Smooth muscle cell (in vitro differentiated cells): ENCODE data around the gene ADCY5. TPM values are rescaled to one million over a fixed set of nuclear protein-coding genes. Genes with fewer than 3 reads are reported as not detected.

ENCODE experiments used
- DNase-seq: peaks from one replicate; lab custom pipeline; 2025; ENCODE audit not compliant: unreplicated experiment; lab: John Stamatoyannopoulos, UW
- H2AFZ ChIP-seq: fragments of 200-600 bp; sonication (generic); 2 replicates; pipeline ENCODE4 v1.6.0; 2016; ENCODE audit warnings: antibody characterized with exemption, low read depth, mild to moderate bottlenecking
- H3F3A ChIP-seq: fragments of 200-600 bp; sonication (generic); 2 replicates; pipeline ENCODE4 v1.6.0; 2017; ENCODE audit warnings: antibody characterized with exemption, low read depth
- H3K27ac ChIP-seq: fragments of 200-600 bp; sonication (generic); 2 replicates; pipeline ENCODE4 v1.5.1; 2016; ENCODE audit warnings: low read depth, mild to moderate bottlenecking
- H3K27me3 ChIP-seq: fragments of 200-600 bp; sonication (generic); 2 replicates; pipeline ENCODE4 v1.6.1; 2016; ENCODE audit warnings: low read depth, mild to moderate bottlenecking
- H3K36me3 ChIP-seq: fragments of 200-600 bp; sonication (generic); 2 replicates; pipeline ENCODE4 v1.5.1; 2016; ENCODE audit warnings: low read depth
- H3K4me1 ChIP-seq: fragments of 200-600 bp; sonication (generic); 2 replicates; pipeline ENCODE4 v1.5.1; 2016; ENCODE audit warnings: low read depth
- H3K4me2 ChIP-seq: fragments of 200-600 bp; sonication (generic); 2 replicates; pipeline ENCODE4 v1.6.0; 2016; ENCODE audit warnings: mild to moderate bottlenecking
- H3K4me3 ChIP-seq: fragments of 200-600 bp; sonication (generic); 2 replicates; pipeline ENCODE4 v1.5.1; 2016; ENCODE audit warnings: mild to moderate bottlenecking
- H3K79me2 ChIP-seq: fragments of 200-600 bp; sonication (generic); 2 replicates; pipeline ENCODE4 v1.6.0; 2016; ENCODE audit warnings: low read depth, mild to moderate bottlenecking
- H3K9ac ChIP-seq: fragments of 200-600 bp; sonication (generic); 2 replicates; pipeline ENCODE4 v1.6.0; 2016; ENCODE audit warnings: low read depth
- H3K9me3 ChIP-seq: fragments of 200-600 bp; sonication (generic); replicated peaks from 2 replicates; pipeline ENCODE4 v1.5.1; 2016; ENCODE audit warnings: low read depth
- H4K20me1 ChIP-seq: fragments of 200-600 bp; sonication (generic); 2 replicates; pipeline ENCODE4 v1.6.0; 2016; ENCODE audit warnings: low read depth
- WGBS: methylation state at CpG from one replicate; pipeline ENCODE4 v1.1.7; 2016; ENCODE audit warnings: low lambda C conversion rate; 5-methylcytosine and 5-hydroxymethylcytosine counted together
- polyA plus RNA-seq: library from polyadenylated mRNA; unstranded; fragments of >200 nt; fragmentation: Nextera tagmentation; extraction: Ambion mirVana; gene quantifications from 2 replicates; pipeline ENCODE4 v1.2.1, GENCODE V29; 2016
- total RNA-seq: library from RNA; depleted of rRNA; stranded (reverse); fragments of >200 nt; gene quantifications from 2 replicates; pipeline ENCODE4 v1.2.3, GENCODE V29; 2014
- TF ChIP-seq, protein P1 (sequence below): fragments of 200-600 bp; sonication (generic); IDR thresholded peaks from 2 replicates; pipeline ENCODE4 v1.5.1; 2017; ENCODE audit warnings: borderline replicate concordance, mild to moderate bottlenecking, antibody characterized with exemption; ENCODE audit not compliant: insufficient read depth, poor library complexity, severe bottlenecking

Gene ADCY5
- total and polyA plus RNA-seq, 2 experiments from 2014 or later, result 0.50 to 0.58 TPM

DNA sequence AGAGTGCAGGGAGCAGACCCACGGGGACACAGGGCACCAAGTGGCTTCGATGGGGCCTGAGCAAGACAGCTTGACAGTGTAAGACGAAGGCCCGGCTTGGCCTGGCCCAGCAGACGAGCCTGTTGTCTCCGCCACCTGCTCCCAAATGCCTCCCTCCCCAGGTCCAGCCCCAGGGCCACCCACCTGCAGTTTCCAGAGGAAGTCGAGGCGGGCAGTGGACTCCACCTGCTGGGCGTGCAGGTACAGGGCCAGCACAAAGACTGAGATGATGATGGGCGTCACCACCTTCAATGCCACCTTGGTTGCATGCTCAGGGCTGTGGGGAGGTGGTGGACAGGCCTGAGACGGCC lies 153.0 kb downstream of the ADCY5 start:
- H3K4me3 ChIP-seq, result no peak overlapping the region
- no peak overlapping the region for H3K9ac ChIP-seq
- H3K27me3 ChIP-seq, result no peaks in the 10 kb centered on the region
- no peak for DNase-seq
- H3K79me2 ChIP-seq, result no peaks in the 10 kb centered on the region
- H3K9me3 ChIP-seq, result no peaks in the 10 kb centered on the region
- H2AFZ ChIP-seq, result no peak overlapping the region
- no peak overlapping the region for H3K4me2 ChIP-seq
- no peaks in the 10 kb centered on the region for H4K20me1 ChIP-seq
- no peaks in the 10 kb centered on the region for H3K36me3 ChIP-seq
- WGBS, result 79% methylated on average over 7 of the region's 11 CpGs
- H3F3A ChIP-seq, result no peaks in the 10 kb centered on the region
- H3K27ac ChIP-seq, result no peak overlapping the region
- H3K4me1 ChIP-seq, result no peaks in the 10 kb centered on the region
- TF ChIP-seq, protein P1, sequence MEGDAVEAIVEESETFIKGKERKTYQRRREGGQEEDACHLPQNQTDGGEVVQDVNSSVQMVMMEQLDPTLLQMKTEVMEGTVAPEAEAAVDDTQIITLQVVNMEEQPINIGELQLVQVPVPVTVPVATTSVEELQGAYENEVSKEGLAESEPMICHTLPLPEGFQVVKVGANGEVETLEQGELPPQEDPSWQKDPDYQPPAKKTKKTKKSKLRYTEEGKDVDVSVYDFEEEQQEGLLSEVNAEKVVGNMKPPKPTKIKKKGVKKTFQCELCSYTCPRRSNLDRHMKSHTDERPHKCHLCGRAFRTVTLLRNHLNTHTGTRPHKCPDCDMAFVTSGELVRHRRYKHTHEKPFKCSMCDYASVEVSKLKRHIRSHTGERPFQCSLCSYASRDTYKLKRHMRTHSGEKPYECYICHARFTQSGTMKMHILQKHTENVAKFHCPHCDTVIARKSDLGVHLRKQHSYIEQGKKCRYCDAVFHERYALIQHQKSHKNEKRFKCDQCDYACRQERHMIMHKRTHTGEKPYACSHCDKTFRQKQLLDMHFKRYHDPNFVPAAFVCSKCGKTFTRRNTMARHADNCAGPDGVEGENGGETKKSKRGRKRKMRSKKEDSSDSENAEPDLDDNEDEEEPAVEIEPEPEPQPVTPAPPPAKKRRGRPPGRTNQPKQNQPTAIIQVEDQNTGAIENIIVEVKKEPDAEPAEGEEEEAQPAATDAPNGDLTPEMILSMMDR, result no peak

DNA sequence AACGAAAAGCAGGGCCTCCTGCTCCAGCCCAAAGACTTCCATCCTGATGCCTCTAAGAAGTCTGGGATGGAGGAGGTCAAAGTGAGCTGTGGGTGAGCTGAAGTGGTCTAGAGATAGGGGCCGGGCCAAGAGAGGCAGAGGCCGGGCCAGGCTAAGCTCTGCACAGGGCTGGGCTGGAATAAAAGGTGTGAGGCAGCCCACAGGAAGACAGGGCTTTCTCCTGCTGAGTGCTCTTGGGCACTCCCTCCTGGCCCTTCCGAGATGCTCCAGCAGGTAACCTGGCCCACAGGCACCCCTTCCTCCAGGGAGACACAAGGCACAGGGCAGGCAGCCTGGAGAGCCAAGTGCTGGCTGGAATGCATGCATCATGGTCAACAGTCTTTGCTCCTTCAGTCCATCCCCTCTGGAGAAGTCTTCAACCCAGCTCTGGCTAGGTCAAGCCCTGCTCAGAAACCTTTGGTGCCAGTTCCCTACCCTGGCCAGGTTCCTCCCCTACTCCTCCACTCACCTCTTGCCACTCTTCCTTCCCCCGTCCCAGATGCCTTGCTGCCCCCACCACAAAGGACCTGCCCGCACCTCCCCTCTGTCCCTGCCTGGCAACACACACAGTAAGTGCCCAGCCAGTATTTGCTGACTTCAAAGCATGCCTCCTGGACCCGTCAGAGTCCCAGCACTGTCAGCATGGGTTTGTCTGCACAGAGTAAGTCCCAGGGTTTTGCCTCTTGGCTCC lies 153.6 kb downstream of the ADCY5 start:
- no peaks in the 10 kb centered on the region for H3K36me3 ChIP-seq
- no peak overlapping the region for H3K4me3 ChIP-seq
- H3K4me1 ChIP-seq, result no peaks in the 10 kb centered on the region
- TF ChIP-seq, protein P1, result no peak
- H4K20me1 ChIP-seq, result no peaks in the 10 kb centered on the region
- no peaks in the 10 kb centered on the region for H3K9me3 ChIP-seq
- DNase-seq, result no peak
- H3K27me3 ChIP-seq, result no peaks in the 10 kb centered on the region
- 81% methylated on average over 7 of the region's 7 CpGs for WGBS
- H3K79me2 ChIP-seq, result no peaks in the 10 kb centered on the region
- no peak overlapping the region for H2AFZ ChIP-seq
- H3K9ac ChIP-seq, result no peak overlapping the region
- no peaks in the 10 kb centered on the region for H3F3A ChIP-seq
- H3K4me2 ChIP-seq, result no peak overlapping the region
- no peak overlapping the region for H3K27ac ChIP-seq

DNA sequence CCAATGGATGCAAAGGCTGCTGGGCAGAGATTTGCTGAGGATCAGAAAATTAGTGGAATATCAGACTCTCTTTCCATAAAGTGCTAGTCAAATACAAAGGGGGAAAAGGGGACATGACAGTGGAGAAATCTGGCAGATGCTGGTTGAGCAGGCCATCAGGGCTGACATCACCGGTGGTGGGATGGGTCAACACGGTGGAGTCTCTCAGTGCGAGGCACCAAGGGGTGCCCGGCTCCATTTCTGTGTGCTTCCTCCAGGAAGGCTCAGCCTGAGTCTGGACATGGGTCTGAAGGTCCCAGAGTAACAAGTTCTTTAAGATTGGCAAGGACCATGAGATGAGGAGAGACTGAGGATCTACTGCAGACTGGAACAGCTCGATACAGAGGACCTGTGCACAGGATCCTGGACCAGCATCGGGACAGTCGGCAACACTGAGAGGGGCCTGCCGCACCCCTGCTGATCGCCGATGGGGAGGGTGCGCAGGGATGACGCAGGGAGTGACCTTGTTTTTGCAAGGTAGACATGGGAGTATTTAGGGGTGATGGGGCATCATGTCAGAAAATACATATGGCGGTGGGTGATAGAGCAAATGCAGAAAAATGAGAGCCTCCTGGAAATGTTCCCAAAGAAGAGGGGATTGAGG lies 154.5 kb downstream of the ADCY5 start:
- H3K9ac ChIP-seq, result no peak overlapping the region
- H3K27me3 ChIP-seq, result no peaks in the 10 kb centered on the region
- TF ChIP-seq, protein P1, result no peak

More for the DNA sequence above, 154.5 kb downstream of the ADCY5 start:
- Histone ChIP-seq H3K79me2 (no peaks in the 10 kb centered on the region), H3K4me3 (no peak overlapping the region), H3K4me2 (no peak overlapping the region), H3K36me3 (no peaks in the 10 kb centered on the region), H3K4me1 (no peaks in the 10 kb centered on the region), H3K27ac (no peak overlapping the region), H3F3A (no peaks in the 10 kb centered on the region), H3K9me3 (no peaks in the 10 kb centered on the region), H4K20me1 (no peaks in the 10 kb centered on the region), H2AFZ (no peak overlapping the region)
- 94% methylated on average over 13 of the region's 13 CpGs for WGBS
- no peak for DNase-seq
